Colon (tissue), 2 donors: Measurements from ENCODE around the gene UCK2.

ENCODE experiments used
- FAIRE-seq: peaks from 2 replicates; lab custom pipeline; 2012; peaks lifted over from hg19 to GRCh38; lab: Jason Lieb, UNC
- donor health status: control.
- donor health status: control.

The UCK2 gene

GRCh38 chr1:165880993-165881392 lies 53.6 kb downstream of the UCK2 start:
- FAIRE-seq, result no peak

- no peak for FAIRE-seq
Measured at GRCh38 chr1:165882168-165882837, 54.9 kb downstream of the UCK2 start.

- no peak for FAIRE-seq
Measured at GRCh38 chr1:165883056-165883455, 55.6 kb downstream of the UCK2 start.

- FAIRE-seq, result no peak
Measured at GRCh38 chr1:165884009-165884689, 56.7 kb downstream of the UCK2 start.

- no peak for FAIRE-seq
Measured at GRCh38 chr1:165884690-165885304, 57.4 kb downstream of the UCK2 start.

GRCh38 chr1:165885305-165885694 lies 57.9 kb downstream of the UCK2 start:
- FAIRE-seq, result no peak

- FAIRE-seq, result no peak
Measured at GRCh38 chr1:165886193-165886592, 58.8 kb downstream of the UCK2 start.

GRCh38 chr1:165886983-165887382 lies 59.6 kb downstream of the UCK2 start:
- no peak for FAIRE-seq

GRCh38 chr1:165887877-165888551 lies 60.6 kb downstream of the UCK2 start:
- FAIRE-seq, result no peak

DNA sequence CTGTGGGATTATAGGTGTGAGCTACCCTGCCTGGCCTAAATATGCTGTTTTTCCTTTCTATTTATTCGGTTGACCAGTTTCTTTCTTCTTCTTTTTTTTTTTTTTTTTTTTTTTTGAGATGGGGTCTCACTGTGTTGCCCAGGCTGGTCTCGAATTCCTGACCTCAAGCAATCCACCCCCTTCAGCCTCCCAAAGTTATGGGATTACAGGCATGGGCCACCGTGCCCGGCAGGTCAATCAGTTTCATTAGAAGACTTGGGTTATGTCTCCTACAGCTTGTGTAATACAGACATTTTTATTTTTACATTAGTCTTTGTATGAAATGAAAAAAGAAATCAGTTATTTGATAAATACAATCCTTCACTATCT lies 61.1 kb downstream of the UCK2 start:
- FAIRE-seq, result no peak

GRCh38 chr1:165890684-165891083 lies 63.3 kb downstream of the UCK2 start:
- FAIRE-seq, result no peak

- FAIRE-seq, result no peak
Measured at GRCh38 chr1:165891111-165891860, 63.9 kb downstream of the UCK2 start.

GRCh38 chr1:165892935-165893334 lies 65.5 kb downstream of the UCK2 start:
- no peak for FAIRE-seq

DNA sequence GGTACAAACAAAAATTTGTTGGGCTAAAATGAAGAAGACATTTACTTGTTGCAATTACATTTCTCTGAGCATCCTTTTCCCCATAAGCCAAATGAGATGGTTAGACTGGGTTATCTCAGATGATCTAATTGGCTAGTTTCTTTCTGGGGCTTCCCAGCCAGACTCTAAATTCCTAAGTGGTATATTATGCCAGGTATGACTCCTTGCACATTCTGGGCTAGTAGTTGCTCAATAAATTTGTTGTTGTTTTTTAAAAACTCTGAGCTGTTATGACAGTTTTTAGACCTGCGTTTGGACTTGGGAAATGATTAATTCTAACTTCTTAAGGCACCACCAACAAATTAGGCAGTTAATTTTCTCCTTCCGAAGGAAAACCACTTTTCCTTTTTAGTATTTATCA lies 66.1 kb downstream of the UCK2 start:
- FAIRE-seq, result no peak

DNA sequence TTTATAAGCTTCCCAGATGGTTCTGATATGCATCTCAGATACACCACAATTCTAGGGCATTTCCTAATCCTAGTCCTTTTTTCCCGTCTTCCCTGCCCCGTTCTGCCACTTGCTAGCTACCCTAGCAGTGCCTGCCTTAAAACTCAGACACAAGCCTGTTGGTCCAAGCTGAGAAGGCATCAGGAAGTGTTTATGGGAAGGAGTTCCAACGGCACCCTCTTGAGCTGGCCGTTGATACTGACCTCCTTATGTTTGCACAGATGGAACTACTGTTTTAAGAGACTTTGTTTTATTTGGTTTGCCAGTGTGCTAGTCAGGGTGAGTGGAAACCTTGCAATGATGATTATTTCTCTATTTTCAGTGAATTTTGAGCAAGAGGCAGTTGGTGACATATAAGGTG lies 67.2 kb downstream of the UCK2 start:
- no peak for FAIRE-seq

DNA sequence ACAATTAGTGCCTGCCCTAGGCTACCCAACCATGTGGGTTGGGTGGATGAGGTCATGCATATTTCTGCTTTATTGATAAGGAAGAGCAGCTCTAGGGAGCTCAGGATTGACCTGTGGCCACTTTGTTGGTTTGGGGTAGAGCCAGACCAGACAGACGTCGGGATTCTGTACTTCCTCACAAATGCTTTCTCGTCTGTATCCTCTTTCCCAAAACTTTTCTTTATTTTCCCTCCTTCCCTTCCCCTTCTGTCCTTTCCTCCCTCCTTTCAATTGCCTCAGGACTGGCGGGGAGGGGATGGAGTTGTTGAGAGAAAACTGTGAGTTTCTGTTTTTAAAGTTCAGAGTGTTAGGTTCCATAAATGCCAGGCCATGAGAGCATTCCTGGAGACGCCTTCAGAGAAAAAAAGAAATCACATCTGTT lies 68.0 kb downstream of the UCK2 start:
- no peak for FAIRE-seq

DNA sequence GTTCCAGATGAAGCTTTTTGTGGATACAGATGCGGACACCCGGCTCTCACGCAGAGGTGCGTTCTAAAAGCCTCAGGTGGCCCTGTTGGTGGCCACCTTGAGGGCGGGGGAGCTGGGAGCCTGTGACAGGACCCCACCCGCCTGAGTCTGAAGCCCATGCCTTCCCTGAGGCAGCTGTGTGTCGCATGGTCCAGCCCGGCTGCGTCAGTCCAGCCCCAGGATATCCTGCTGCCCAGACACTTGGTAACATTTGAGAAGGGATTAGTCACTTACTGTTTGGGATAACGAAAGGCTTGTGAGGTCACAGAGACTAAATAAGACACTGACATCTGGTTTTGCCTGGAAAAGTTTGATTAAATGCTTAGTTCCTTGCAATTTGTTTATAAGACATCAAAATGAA lies 68.9 kb downstream of the UCK2 start:
- no peak for FAIRE-seq

- FAIRE-seq, result no peak
Measured at GRCh38 chr1:165897326-165898303, 70.2 kb downstream of the UCK2 start.

GRCh38 chr1:165898837-165899236 lies 71.4 kb downstream of the UCK2 start:
- FAIRE-seq, result no peak

- FAIRE-seq, result no peak
Measured at GRCh38 chr1:165899461-165899941, 72.1 kb downstream of the UCK2 start.
